Measurements from ENCODE around the gene ARHGDIB.
A peak's percentile ranks its signal among the peaks of the same experiment; 100 is the strongest.

ARHGDIB gene

GRCh38 chr12:14993537-14994266 is 32.3 kb upstream of the ARHGDIB start:
- TF ChIP-seq CTCF (conservative IDR thresholded peaks at IDR 0.05; ENCODE audit: control insufficient read depth, insufficient read depth, low read depth, low read length): no peak
- H3K4me3 ChIP-seq (ENCODE audit: control insufficient read depth, low read depth, low read length): no peak overlapping the region
- DNase-seq (ENCODE audit: low read depth): peak; percentile 55

- no peak for TF ChIP-seq CTCF (conservative IDR thresholded peaks at IDR 0.05; ENCODE audit: control insufficient read depth, insufficient read depth, low read depth, low read length)
- DNase-seq (ENCODE audit: low read depth): no peak
- no peak overlapping the region for H3K4me3 ChIP-seq (ENCODE audit: control insufficient read depth, low read depth, low read length)
Measured at GRCh38 chr12:14993117-14993516, 31.7 kb upstream of the ARHGDIB start.

- DNase-seq (ENCODE audit: low read depth): no peak
- no peak overlapping the region for H3K4me3 ChIP-seq (ENCODE audit: control insufficient read depth, low read depth, low read length)
- no peak for TF ChIP-seq CTCF (conservative IDR thresholded peaks at IDR 0.05; ENCODE audit: control insufficient read depth, insufficient read depth, low read depth, low read length)
Measured at GRCh38 chr12:14992673-14993072, 31.3 kb upstream of the ARHGDIB start.

GRCh38 chr12:14991069-14991468 is 29.7 kb upstream of the ARHGDIB start:
- no peak for DNase-seq (ENCODE audit: low read depth)
- no peak overlapping the region for H3K4me3 ChIP-seq (ENCODE audit: control insufficient read depth, low read depth, low read length)

GRCh38 chr12:14989790-14990189 is 28.4 kb upstream of the ARHGDIB start:
- H3K4me3 ChIP-seq (ENCODE audit: control insufficient read depth, low read depth, low read length): no peak overlapping the region
- TF ChIP-seq CTCF (conservative IDR thresholded peaks at IDR 0.05; ENCODE audit: control insufficient read depth, insufficient read depth, low read depth, low read length): no peak
- DNase-seq (ENCODE audit: low read depth): no peak

More at GRCh38 chr12:14991069-14991468, 29.7 kb upstream of the ARHGDIB start:
- TF ChIP-seq CTCF (conservative IDR thresholded peaks at IDR 0.05; ENCODE audit: control insufficient read depth, insufficient read depth, low read depth, low read length): no peak

GRCh38 chr12:14988035-14988434 is 26.6 kb upstream of the ARHGDIB start:
- DNase-seq (ENCODE audit: low read depth): no peak
- TF ChIP-seq CTCF (conservative IDR thresholded peaks at IDR 0.05; ENCODE audit: control insufficient read depth, insufficient read depth, low read depth, low read length): no peak
- no peak overlapping the region for H3K4me3 ChIP-seq (ENCODE audit: control insufficient read depth, low read depth, low read length)
